GM12874 (cell line): ENCODE data around the gene PRELID1.

Source experiments
- CTCF ChIP-seq: IDR thresholded peaks from 2 replicates; pipeline ENCODE4 v1.5.1; 2011; ENCODE audit warnings: low read depth, mild to moderate bottlenecking, control low read depth, low read length, moderate library complexity; ENCODE audit not compliant: insufficient read depth

The PRELID1 gene

GRCh38 chr5:177306674-177307543 is 3.3 kb downstream of the PRELID1 start:
- TF ChIP-seq CTCF = no peak

GRCh38 chr5:177307544-177308363 is 4.2 kb downstream of the PRELID1 start:
- TF ChIP-seq CTCF = no peak

GRCh38 chr5:177308740-177309139 is 5.1 kb downstream of the PRELID1 start:
- TF ChIP-seq CTCF = no peak

GRCh38 chr5:177309351-177310191 is 6.0 kb downstream of the PRELID1 start:
- TF ChIP-seq CTCF = peak; percentile 95

- TF ChIP-seq CTCF = no peak
Measured at GRCh38 chr5:177310332-177310731, 6.7 kb downstream of the PRELID1 start.

GRCh38 chr5:177310757-177311391 is 7.3 kb downstream of the PRELID1 start:
- no peak for TF ChIP-seq CTCF

GRCh38 chr5:177311392-177311722 is 7.8 kb downstream of the PRELID1 start:
- no peak for TF ChIP-seq CTCF
